ENCODE measurements around the gene CYP26B1.

GRCh38 chr2:72121153-72121552, 26.5 kb downstream of the CYP26B1 start:
- TF ChIP-seq GATA2 (IDR thresholded peaks at IDR 0.05; ENCODE audit: low read depth, low read length), result no peak
- TF ChIP-seq GATA3 (IDR thresholded peaks at IDR 0.05; ENCODE audit: low read depth, low read length), result no peak
